Activated CD4-positive, alpha-beta memory T cell treated with anti-CD3 and anti-CD28 coated beads, Interleukin-2, amount 10 ng/mL, durations not matched to agents 7 days and 5 days (primary cell): ENCODE measurements around the gene CA10. TPM values are rescaled to one million over a fixed set of nuclear protein-coding genes. Genes with fewer than 3 reads are reported as not detected.
A peak's percentile ranks its signal among the peaks of the same experiment; 100 is the strongest.

Experiments used
- CTCF ChIA-PET: fragments of 350-600 bp; sonication (Branson Sonifier 250); formaldehyde crosslinking; loops from one replicate; lab custom pipeline; 2021; ENCODE audit warnings: antibody characterized with exemption, inconsistent platforms; lab: Charles Lee
- POLR2A ChIA-PET: fragments of 350-600 bp; sonication (Branson Sonifier 250); formaldehyde crosslinking; loops from one replicate; lab custom pipeline; 2021; ENCODE audit warnings: antibody characterized with exemption; lab: Charles Lee
- DNase-seq: peaks from one replicate; pipeline ENCODE4 v3.0.0-alpha.2; 2020
- H3K27ac Mint-ChIP-seq: one replicate; pipeline ENCODE4 v1.8.0; 2021; ENCODE audit warnings: mild to moderate bottlenecking, mixed read lengths
- H3K27me3 Mint-ChIP-seq: one replicate; pipeline ENCODE4 v1.8.0; 2021; ENCODE audit warnings: mixed read lengths
- H3K36me3 Mint-ChIP-seq: one replicate; pipeline ENCODE4 v1.8.0; 2021; ENCODE audit warnings: low read depth, mixed read lengths
- H3K4me1 Mint-ChIP-seq: one replicate; pipeline ENCODE4 v1.8.0; 2021; ENCODE audit warnings: mixed read lengths
- H3K4me3 Mint-ChIP-seq: one replicate; pipeline ENCODE4 v1.8.0; 2021; ENCODE audit warnings: mild to moderate bottlenecking, mixed read lengths
- H3K9me3 Mint-ChIP-seq: one replicate; pipeline ENCODE4 v1.8.0; 2021; ENCODE audit warnings: mixed read lengths
- total RNA-seq, 2 experiments: library from RNA; stranded (reverse); gene quantifications; one replicate each; pipeline ENCODE4 v1.2.3, GENCODE V29; 2021

The CA10 gene
- total RNA-seq, 2 experiments from 2014 or later, result not detected

DNA sequence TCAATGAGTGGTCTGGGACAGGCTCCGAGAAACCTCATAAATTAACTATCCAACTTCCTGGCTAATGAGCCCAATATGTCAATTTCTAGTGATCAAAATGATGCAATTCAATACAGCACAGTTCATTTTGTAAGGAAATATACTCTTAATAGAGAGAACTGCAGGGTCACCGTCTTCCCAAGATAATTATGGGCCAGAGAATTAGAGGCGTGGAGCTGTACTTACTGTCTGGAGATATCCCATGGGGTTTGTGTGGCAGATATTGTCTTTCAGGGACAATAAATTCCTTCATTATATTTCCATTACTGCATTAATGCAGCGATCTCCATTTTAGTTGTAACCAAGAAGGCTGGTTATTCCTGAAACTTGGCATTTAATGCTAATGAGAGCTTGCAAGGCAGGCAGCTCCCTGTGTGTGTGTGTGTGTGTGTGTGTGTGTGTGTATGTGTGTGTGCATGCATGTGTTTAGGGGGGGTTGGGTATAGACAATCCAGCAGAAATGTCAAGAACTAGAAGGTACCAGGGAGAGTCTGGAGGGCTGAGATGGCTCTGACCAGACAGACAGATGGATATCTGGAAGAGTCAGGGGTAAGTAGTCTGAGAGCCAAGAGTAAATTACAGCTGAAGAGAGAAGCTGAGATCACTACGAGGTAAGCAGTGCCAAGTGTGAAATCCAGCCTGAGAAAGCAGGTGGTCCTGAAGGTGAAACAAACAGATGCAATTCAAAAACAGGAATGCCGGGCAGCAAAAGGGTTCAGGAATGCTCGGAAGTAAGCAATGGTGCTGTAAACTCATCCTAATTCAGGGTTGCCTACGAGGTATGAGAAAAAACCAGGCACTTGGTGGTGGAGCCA is 393.0 kb downstream of the CA10 start:
- CTCF ChIA-PET, result interaction anchor here (0.8 to 3.2 kb wide), 3 partner anchors 10 to 341 kb away, joined by 3 to 24 read pairs (median 3); no protein-coding TSS in a partner anchor
- Mint-ChIP-seq H3K27ac (no peak overlapping the region), H3K4me1 (peaks cover 9% of the 10 kb centered on the region), H3K27me3 (peaks cover 6% of the 10 kb centered on the region), H3K36me3 (no peaks in the 10 kb centered on the region), H3K9me3 (no peaks in the 10 kb centered on the region), H3K4me3 (no peak overlapping the region)
- POLR2A ChIA-PET, result no interaction called here
- no peak for DNase-seq

DNA sequence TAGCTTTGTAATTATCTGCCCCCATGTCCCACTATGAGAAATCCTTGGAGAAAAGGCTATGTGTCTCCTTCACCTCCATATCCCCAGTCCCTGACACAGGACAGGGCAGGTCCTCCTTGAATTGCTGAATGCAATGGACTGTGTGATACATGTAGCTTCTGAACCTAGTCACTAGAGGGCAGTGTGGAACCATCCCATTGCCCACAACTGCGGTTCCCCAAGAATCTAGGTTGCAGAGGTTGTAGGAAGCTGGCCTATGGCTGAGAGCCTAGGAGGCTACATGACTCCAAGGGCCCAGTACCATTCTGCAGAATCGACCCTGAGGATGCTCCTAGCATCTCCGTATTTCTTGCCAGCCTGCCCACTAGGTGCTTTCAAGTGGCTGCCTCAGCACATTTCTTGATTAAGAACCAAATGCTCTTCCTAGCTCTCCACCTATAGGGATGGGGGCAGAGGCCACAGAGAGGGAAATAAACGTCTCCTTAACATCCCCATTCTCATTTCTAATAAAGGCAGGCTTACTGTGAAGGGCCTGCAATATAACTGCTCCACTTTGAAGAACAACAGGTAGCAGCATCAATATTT is 394.0 kb downstream of the CA10 start:
- no peak overlapping the region for H3K4me3 Mint-ChIP-seq
- H3K36me3 Mint-ChIP-seq, result no peaks in the 10 kb centered on the region
- CTCF ChIA-PET, result interaction anchor here (0.5 to 3.2 kb wide), 8 partner anchors 9 to 1370 kb away, joined by 3 to 24 read pairs (median 4); no protein-coding TSS in a partner anchor
- POLR2A ChIA-PET, result no interaction called here
- no peak overlapping the region for H3K27ac Mint-ChIP-seq
- DNase-seq, result peak; percentile 54
- H3K27me3 Mint-ChIP-seq, result peaks cover 11% of the 10 kb centered on the region
- H3K9me3 Mint-ChIP-seq, result no peaks in the 10 kb centered on the region
- peaks cover 6% of the 10 kb centered on the region for H3K4me1 Mint-ChIP-seq

DNA sequence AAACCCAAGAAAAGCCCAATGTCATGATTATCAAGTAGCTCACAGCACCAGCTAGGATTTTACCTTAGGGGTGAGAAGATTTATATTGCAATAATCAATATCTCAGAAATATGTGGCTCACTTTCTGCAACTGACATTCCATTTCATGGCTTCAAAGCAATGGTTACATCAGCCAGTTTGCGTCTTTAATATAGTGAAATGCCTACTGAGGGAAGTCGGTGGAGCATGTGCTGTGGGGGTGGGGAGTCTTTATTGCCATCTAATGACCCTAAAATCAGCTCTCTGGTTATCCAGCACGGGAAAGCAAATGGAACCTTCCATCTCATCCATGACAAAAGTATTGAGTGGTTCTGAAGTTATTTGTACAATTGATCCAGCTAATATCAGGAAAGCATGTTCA is 395.5 kb downstream of the CA10 start:
- no peak overlapping the region for H3K27ac Mint-ChIP-seq
- H3K27me3 Mint-ChIP-seq, result peaks cover 13% of the 10 kb centered on the region
- no peak overlapping the region for H3K4me3 Mint-ChIP-seq
- no peaks in the 10 kb centered on the region for H3K9me3 Mint-ChIP-seq
- DNase-seq, result no peak
- H3K4me1 Mint-ChIP-seq, result no peaks in the 10 kb centered on the region
- no peaks in the 10 kb centered on the region for H3K36me3 Mint-ChIP-seq
- CTCF ChIA-PET, result no interaction called here
- POLR2A ChIA-PET, result no interaction called here

DNA sequence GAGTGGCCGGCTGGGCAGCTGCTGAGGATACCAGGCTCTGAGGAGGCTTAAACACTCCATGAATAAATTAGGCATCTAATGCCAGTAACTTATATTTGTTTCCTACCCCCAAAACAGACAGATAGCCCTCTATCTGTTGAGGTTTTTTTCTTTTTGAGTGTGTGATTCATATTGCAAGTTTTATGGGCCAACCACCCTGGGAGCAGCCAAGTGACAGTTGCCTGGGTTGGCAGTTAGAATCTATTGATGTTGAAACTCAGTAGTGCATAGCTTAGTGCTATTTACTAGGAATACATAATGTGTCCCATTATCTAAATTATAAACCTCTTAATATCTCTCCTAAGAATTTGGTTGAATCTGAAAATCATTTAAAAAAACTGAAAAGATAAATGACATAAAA is 397.4 kb downstream of the CA10 start:
- Mint-ChIP-seq H3K9me3 (no peaks in the 10 kb centered on the region), H3K36me3 (no peaks in the 10 kb centered on the region), H3K27me3 (peaks cover 13% of the 10 kb centered on the region), H3K27ac (no peak overlapping the region), H3K4me1 (no peaks in the 10 kb centered on the region), H3K4me3 (no peak overlapping the region)
- ChIA-PET POLR2A (no interaction called here), CTCF (interaction anchor here (1.0 kb wide), 1 partner anchor 346 kb away, joined by 4 read pairs; no protein-coding TSS in a partner anchor)
- DNase-seq, result no peak

DNA sequence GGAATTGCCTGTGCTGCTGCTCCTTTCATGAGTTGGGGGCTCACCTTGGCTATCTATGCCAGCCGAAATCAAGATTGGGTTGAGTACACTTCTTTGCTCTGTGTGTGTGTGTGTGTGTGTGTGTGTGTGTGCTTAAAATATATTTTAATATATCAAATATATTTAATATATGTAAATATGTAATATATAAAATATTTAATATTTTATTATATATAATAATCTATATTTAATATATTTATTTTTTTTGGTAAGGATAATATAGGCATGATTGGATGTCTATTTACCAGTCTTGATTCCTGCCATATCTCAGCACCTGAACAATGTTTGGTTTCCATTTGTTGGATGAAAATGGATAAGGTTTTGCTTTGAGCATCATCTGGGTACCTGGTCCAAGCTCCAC is 399.3 kb downstream of the CA10 start:
- no peaks in the 10 kb centered on the region for H3K9me3 Mint-ChIP-seq
- no peaks in the 10 kb centered on the region for H3K36me3 Mint-ChIP-seq
- H3K4me1 Mint-ChIP-seq, result no peaks in the 10 kb centered on the region
- CTCF ChIA-PET, result no interaction called here
- no peak for DNase-seq
- H3K4me3 Mint-ChIP-seq, result no peak overlapping the region
- POLR2A ChIA-PET, result no interaction called here
- H3K27ac Mint-ChIP-seq, result no peak overlapping the region
- peaks cover 13% of the 10 kb centered on the region for H3K27me3 Mint-ChIP-seq

DNA sequence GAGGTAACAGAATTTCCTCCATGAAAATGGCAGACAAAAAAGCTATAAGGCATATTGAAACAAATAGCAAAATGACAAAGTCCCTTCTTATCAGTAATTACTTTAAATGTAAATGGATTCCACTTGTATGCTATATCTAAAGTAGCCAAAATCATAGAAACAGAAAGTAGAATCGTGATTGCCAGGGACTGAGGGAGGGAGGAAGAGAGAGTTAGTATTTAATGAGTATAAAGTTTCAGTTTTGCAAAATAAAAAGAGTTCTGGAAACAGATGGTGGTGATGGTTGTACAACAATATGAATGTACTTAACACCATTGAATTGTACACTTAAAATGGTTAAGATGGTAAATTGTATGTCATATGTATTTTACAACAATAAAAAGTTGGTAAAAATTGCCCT is 407.4 kb downstream of the CA10 start:
- H3K27ac Mint-ChIP-seq, result no peak overlapping the region
- H3K4me1 Mint-ChIP-seq, result no peaks in the 10 kb centered on the region
- ChIA-PET CTCF (no interaction called here), POLR2A (no interaction called here)
- no peaks in the 10 kb centered on the region for H3K36me3 Mint-ChIP-seq
- H3K4me3 Mint-ChIP-seq, result no peak overlapping the region
- H3K27me3 Mint-ChIP-seq, result no peaks in the 10 kb centered on the region
- H3K9me3 Mint-ChIP-seq, result no peaks in the 10 kb centered on the region
- no peak for DNase-seq

DNA sequence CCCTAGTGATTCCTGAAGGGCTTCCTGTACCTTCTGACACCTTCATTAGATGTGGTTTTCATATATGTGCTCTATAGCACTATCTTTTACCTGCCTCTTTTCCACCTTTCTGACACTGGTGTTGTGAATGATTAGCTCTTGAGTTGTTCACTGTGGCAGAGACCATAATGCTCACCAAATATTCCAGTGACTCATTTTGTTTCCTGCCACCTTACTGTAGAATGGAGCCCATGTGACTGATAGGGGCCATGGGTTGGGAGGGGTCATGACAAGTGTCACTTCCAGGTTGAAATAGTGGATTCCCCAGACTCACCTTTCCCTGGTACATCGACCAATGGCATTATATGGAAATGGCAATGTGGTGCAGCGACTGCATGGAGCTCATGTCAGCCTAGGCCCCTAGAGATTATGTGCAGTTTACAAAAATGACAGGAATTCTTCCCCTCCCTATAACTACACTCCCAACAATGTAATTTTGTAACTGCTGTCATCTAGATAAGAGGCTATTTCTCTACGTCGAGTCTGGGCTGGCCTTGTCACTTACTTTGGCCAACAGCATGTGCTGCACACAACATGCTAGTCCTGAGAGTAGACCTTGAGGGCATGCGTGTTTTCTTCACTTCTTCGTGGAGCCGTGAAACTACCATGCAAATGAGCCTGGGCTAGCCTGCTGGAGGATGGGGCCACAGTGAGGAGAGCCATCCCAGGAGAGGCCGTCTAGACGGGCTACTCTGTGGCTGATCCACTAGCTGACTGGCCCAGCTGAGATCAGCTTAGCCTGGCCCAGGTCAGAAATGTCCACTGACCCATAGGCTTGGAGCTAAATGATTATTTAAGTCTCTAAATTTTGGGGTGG is 409.5 kb downstream of the CA10 start:
- H3K36me3 Mint-ChIP-seq, result no peaks in the 10 kb centered on the region
- DNase-seq, result no peak
- CTCF ChIA-PET, result no interaction called here

DNA sequence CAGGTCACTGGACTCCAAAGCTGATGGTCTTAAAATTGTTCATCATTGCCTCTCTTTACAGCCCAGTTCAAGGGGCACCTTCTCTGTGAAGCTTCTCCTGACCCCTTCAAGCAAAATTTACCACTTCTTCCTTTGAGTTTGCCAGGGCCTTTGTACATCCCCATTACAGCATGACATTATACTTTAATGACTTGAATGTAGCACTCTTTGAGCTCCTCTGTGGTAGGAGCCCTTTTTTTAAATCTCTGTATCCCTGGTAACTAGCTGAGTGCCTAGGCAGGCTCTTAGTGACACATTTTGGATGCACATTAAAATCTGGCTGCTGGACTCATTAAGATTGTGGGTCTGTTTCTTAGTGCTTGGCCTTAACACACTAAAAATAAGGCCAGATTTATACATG is 412.1 kb downstream of the CA10 start:
- H3K4me1 Mint-ChIP-seq, result peaks cover 1% of the 10 kb centered on the region
- H3K4me3 Mint-ChIP-seq, result no peak overlapping the region
- no peak overlapping the region for H3K27ac Mint-ChIP-seq
- H3K27me3 Mint-ChIP-seq, result no peaks in the 10 kb centered on the region
- ChIA-PET CTCF (no interaction called here), POLR2A (no interaction called here)
- no peaks in the 10 kb centered on the region for H3K36me3 Mint-ChIP-seq
- no peaks in the 10 kb centered on the region for H3K9me3 Mint-ChIP-seq
- DNase-seq, result no peak

More for the DNA sequence above, 409.5 kb downstream of the CA10 start:
- Mint-ChIP-seq H3K4me1 (peaks cover 1% of the 10 kb centered on the region), H3K9me3 (no peaks in the 10 kb centered on the region), H3K27ac (no peak overlapping the region), H3K4me3 (no peak overlapping the region), H3K27me3 (no peaks in the 10 kb centered on the region)
- POLR2A ChIA-PET, result no interaction called here

DNA sequence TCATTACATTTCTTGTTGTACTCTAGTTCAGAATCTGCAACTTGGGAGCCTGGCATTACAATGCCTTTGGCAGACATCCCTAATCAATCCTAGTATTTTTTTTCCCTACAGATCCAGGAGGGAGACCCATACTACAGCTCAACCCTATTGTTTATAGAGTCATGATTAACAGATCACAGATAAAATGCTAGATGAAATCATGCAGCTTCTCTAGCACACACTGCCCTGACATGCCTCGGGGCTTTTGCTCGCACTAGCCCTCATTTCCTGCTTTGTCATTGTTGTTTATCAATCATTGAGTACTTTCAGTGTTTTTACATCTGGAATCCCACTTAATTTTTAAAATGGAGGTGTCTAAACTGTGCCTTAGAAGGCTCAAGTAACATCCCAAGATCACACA is 412.5 kb downstream of the CA10 start:
- Mint-ChIP-seq H3K4me3 (no peak overlapping the region), H3K4me1 (peaks cover 1% of the 10 kb centered on the region), H3K36me3 (no peaks in the 10 kb centered on the region), H3K9me3 (no peaks in the 10 kb centered on the region), H3K27me3 (no peaks in the 10 kb centered on the region), H3K27ac (no peak overlapping the region)
- ChIA-PET CTCF (no interaction called here), POLR2A (no interaction called here)
- DNase-seq, result no peak

DNA sequence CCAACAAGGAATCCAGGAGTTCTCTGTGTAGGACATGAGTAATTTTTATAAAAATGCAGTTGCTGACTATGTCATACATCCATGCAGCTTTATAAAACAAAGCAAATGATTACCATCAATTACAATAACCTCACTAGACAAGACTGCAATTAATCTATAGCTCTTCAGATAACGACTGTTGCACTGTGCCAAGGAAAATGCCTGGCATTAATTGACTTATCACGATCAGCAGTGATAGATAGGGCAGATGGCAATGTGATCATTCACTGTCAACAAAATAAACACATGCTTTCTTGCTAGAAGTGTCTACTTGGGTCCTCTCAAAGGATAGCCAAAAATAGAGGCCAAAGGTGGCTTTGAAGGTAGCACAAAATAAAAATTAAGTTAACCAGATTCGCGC is 415.0 kb downstream of the CA10 start:
- H3K27ac Mint-ChIP-seq, result no peak overlapping the region
- H3K36me3 Mint-ChIP-seq, result no peaks in the 10 kb centered on the region
- H3K27me3 Mint-ChIP-seq, result no peaks in the 10 kb centered on the region
- peaks cover 1% of the 10 kb centered on the region for H3K4me1 Mint-ChIP-seq
- H3K4me3 Mint-ChIP-seq, result no peak overlapping the region
- CTCF ChIA-PET, result no interaction called here
- no peak for DNase-seq
- POLR2A ChIA-PET, result no interaction called here
- no peaks in the 10 kb centered on the region for H3K9me3 Mint-ChIP-seq

DNA sequence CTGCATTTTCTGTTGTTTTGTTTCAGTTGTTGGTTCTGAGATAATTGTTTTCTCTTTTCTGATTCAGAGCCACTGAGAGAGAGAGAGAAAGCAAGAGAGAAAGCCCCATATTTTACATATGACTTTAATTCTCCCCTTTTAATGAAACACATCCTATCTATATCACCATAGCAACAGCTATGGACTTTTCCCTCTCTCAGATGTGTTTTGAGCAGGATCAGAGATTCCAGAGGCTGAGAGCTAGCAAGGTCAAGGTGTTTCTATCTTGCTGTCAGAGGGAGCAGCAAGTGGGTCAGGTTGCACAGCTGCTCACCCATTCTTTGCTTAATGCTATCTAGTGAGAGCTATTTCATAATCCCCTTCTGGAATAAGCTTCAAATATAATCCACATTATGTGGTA is 415.9 kb downstream of the CA10 start:
- no peaks in the 10 kb centered on the region for H3K36me3 Mint-ChIP-seq
- POLR2A ChIA-PET, result no interaction called here
- no peak overlapping the region for H3K4me3 Mint-ChIP-seq
- peaks cover 1% of the 10 kb centered on the region for H3K4me1 Mint-ChIP-seq
- CTCF ChIA-PET, result no interaction called here
- H3K27me3 Mint-ChIP-seq, result no peaks in the 10 kb centered on the region
- H3K9me3 Mint-ChIP-seq, result no peaks in the 10 kb centered on the region
- no peak overlapping the region for H3K27ac Mint-ChIP-seq
- no peak for DNase-seq

DNA sequence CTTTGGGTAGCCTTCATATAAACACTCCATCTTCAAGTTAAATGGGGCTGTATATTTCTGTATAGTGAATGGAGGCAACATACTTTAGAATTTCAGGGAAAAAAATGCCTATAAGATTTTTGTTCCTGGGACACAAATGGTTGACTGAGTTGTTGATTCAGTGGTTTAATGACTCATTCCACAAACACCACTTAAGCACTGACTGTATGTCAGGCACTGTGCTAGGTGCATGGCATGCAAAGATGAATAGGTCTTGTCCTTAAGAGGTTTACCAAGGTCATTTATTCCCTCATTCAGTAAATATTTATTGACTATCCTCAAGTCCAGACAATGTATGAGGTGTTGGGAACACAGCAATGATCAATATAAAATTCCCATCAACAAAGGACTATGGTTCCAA is 417.1 kb downstream of the CA10 start:
- Mint-ChIP-seq H3K4me1 (peaks cover 1% of the 10 kb centered on the region), H3K27me3 (no peaks in the 10 kb centered on the region), H3K4me3 (no peak overlapping the region), H3K27ac (no peak overlapping the region), H3K36me3 (no peaks in the 10 kb centered on the region), H3K9me3 (no peaks in the 10 kb centered on the region)
- CTCF ChIA-PET, result no interaction called here
- POLR2A ChIA-PET, result no interaction called here
- DNase-seq, result no peak

DNA sequence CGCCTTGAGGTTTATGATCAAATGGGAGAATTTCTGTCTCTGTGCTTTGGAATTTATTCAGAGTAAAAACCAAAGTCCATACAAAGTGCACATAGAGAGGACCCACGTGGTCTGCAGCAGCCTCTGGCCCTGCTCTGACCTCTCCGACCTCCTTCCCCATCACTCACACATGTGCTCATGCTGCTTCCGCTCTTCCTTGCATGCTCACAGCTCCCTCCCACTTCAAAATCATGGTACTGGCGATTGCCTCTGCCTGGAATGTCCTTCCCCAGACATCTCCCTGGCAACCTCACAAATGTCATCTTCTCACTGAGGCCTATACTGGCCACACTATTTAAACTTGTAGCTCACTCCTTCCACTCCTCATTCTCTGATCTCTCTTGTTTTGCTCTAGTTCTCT is 418.0 kb downstream of the CA10 start:
- Mint-ChIP-seq H3K27me3 (no peaks in the 10 kb centered on the region), H3K27ac (no peak overlapping the region), H3K4me1 (no peaks in the 10 kb centered on the region), H3K9me3 (no peaks in the 10 kb centered on the region), H3K4me3 (no peak overlapping the region), H3K36me3 (no peaks in the 10 kb centered on the region)
- DNase-seq, result no peak
- ChIA-PET POLR2A (no interaction called here), CTCF (no interaction called here)
